ENCODE results near the gene PRIM2. TPM values are rescaled to one million over a fixed set of nuclear protein-coding genes. Genes with fewer than 3 reads are reported as not detected.

PRIM2 gene
- total RNA-seq, 4 donors from 2014 or later = 6.0 to 15.0 (median 7.0) TPM

DNA sequence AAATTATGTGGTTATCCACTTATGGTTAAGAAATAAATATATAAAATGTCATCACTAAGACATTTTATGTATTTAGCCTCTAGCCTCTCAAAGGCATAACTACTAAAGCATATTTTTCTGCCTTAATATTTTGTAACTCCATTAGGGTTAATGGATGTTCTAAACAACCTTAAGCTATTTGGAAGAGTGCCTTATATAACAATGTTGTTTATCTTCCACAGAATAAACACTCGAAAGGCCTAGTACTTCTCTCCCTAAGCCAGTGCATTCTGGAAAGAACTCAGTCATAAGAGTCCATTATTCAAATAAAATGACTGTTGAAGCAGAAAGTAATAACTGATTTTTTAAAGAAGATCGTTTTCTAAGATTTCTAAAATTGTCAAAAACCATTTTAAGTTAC is 15.0 kb upstream of the PRIM2 start:
- H3K27ac ChIP-seq (replicated peaks in 1 of 4) = peak overlapping the region; percentile 10 to 49 (median 42)
- DNase-seq (ENCODE audit: extremely low spot score) = no peak
- no peak for TF ChIP-seq POLR2AphosphoS5 (IDR thresholded peaks at IDR 0.05)
- no peak for TF ChIP-seq POLR2A (IDR thresholded peaks at IDR 0.05; ENCODE audit: low read depth)
- no peak for TF ChIP-seq EP300 (IDR thresholded peaks at IDR 0.05)
- TF ChIP-seq, protein P1, sequence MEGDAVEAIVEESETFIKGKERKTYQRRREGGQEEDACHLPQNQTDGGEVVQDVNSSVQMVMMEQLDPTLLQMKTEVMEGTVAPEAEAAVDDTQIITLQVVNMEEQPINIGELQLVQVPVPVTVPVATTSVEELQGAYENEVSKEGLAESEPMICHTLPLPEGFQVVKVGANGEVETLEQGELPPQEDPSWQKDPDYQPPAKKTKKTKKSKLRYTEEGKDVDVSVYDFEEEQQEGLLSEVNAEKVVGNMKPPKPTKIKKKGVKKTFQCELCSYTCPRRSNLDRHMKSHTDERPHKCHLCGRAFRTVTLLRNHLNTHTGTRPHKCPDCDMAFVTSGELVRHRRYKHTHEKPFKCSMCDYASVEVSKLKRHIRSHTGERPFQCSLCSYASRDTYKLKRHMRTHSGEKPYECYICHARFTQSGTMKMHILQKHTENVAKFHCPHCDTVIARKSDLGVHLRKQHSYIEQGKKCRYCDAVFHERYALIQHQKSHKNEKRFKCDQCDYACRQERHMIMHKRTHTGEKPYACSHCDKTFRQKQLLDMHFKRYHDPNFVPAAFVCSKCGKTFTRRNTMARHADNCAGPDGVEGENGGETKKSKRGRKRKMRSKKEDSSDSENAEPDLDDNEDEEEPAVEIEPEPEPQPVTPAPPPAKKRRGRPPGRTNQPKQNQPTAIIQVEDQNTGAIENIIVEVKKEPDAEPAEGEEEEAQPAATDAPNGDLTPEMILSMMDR (IDR thresholded peaks at IDR 0.05) = no peak
- peaks cover 0 to 50% (median 45%) of the 10 kb centered on the region in 4 donors for H3K4me1 ChIP-seq
- no peaks in the 10 kb centered on the region for H3K27me3 ChIP-seq
- 28% methylated on average over 2 of the region's 2 CpGs for WGBS
- no peaks in the 10 kb centered on the region for H3K36me3 ChIP-seq
- no peak overlapping the region for H3K4me3 ChIP-seq
- no peaks in the 10 kb centered on the region for H3K9me3 ChIP-seq
- intact Hi-C loops (cut with DNase I) = no loop called here

DNA sequence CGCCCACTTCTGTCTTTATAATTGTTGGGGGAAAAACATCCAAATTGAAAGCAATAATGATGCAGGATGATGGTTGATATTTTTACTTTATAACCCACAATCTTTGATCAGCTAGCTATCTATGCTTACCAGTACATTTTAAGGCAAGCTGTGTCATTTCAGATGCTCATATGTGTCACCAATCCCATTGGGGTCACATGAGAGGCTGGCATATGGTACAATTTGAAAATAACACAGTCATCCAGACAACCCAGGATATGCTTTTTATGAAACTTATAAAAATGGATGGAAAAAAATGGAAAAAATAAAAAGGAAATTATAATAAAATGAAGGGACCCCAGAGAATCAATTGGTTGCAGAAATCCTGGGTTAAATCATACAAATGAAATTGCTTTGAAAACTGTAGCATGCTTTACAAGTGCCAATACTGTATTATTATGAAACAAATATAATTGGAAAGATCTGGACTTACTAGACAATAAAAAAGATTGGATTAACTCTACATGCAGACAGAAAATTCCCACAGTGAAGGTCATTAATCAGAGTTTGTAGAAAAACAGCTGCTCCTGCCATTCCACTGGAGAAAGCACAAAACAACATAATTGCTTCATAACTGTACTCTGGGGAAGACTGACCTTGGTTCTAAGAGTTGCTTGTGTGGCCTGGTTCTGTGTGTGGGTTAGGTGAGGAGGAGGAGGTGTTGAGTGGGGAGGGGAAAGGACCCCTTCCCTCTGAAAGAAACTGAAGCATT is 13.3 kb upstream of the PRIM2 start:
- 87% methylated on average over 1 of the region's 1 CpG for WGBS
- peak overlapping the region; percentile 64 to 76 (median 70) for H3K27ac ChIP-seq (replicated peaks in 1 of 4)
- no peaks in the 10 kb centered on the region for H3K27me3 ChIP-seq
- no peaks in the 10 kb centered on the region for H3K9me3 ChIP-seq
- intact Hi-C loops (cut with DNase I) = no loop called here
- TF ChIP-seq EP300 (IDR thresholded peaks at IDR 0.05) (no peak), POLR2AphosphoS5 (IDR thresholded peaks at IDR 0.05) (no peak), POLR2A (IDR thresholded peaks at IDR 0.05; ENCODE audit: low read depth) (no peak)
- TF ChIP-seq, protein P1 (IDR thresholded peaks at IDR 0.05) = no peak
- H3K4me1 ChIP-seq = peaks cover 0 to 50% (median 45%) of the 10 kb centered on the region in 4 donors
- no peaks in the 10 kb centered on the region for H3K36me3 ChIP-seq
- H3K4me3 ChIP-seq = no peak overlapping the region
- no peak for DNase-seq (ENCODE audit: extremely low spot score)

DNA sequence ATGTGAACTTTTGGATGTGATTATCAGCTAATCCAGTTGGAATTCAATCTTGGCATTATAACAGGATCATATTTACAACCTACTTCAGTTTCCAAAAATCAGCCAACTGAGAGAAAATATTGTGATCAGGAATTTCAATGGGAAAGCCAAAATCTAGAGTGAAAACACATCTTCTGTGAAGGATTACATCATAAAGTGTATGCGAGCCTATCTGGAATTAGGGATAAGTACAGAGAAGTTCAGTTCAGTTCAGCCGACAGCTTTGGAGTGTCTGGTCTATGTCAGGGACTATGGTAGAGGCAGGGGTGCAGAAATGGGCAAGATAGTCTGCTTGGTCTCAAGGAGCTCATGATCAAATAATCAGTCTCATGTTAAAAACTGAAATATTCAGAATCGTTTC is 12.3 kb upstream of the PRIM2 start:
- no peak overlapping the region for H3K4me3 ChIP-seq
- no peak for DNase-seq (ENCODE audit: extremely low spot score)
- intact Hi-C loops (cut with DNase I) = no loop called here
- peak overlapping the region; percentile 64 to 76 (median 70) for H3K27ac ChIP-seq (replicated peaks in 1 of 4)
- H3K4me1 ChIP-seq = peaks cover 0 to 50% (median 45%) of the 10 kb centered on the region in 4 donors
- no peak for TF ChIP-seq POLR2A (IDR thresholded peaks at IDR 0.05; ENCODE audit: low read depth)
- TF ChIP-seq POLR2AphosphoS5 (IDR thresholded peaks at IDR 0.05) = peak; percentile 24 to 27
- H3K36me3 ChIP-seq = no peaks in the 10 kb centered on the region
- no peaks in the 10 kb centered on the region for H3K9me3 ChIP-seq
- WGBS = 25% methylated on average over 3 of the region's 3 CpGs
- H3K27me3 ChIP-seq = no peaks in the 10 kb centered on the region

DNA sequence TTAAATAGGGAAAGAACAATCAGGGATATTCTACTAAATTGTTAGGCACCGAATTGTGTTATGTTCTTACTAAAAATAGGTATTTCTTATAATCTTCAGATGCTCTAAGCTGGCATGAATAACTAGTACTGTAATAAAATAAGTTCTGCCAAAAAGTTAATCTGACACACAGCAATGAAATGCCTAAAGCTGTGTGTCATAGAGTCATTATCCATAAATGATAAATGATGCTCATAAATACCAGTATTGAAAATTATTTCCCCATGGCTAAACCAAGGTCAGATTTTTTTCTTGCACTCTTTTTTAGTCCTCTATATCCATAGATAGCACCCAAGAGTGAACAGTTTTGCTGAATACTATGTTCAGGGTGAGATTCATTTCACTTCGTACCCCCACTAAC is 11.7 kb upstream of the PRIM2 start:
- DNase-seq (ENCODE audit: extremely low spot score) = no peak
- H3K27me3 ChIP-seq = no peaks in the 10 kb centered on the region
- H3K27ac ChIP-seq (replicated peaks in 1 of 4) = peak overlapping the region; percentile 64 to 76 (median 70)
- H3K4me3 ChIP-seq = no peak overlapping the region
- no peak for TF ChIP-seq EP300 (IDR thresholded peaks at IDR 0.05)
- TF ChIP-seq POLR2AphosphoS5 (IDR thresholded peaks at IDR 0.05) = no peak
- peaks cover 0 to 50% (median 45%) of the 10 kb centered on the region in 4 donors for H3K4me1 ChIP-seq
- H3K9me3 ChIP-seq = no peaks in the 10 kb centered on the region
- WGBS = 51% methylated on average over 2 of the region's 2 CpGs
- no peaks in the 10 kb centered on the region for H3K36me3 ChIP-seq
- intact Hi-C loops (cut with DNase I) = no loop called here

DNA sequence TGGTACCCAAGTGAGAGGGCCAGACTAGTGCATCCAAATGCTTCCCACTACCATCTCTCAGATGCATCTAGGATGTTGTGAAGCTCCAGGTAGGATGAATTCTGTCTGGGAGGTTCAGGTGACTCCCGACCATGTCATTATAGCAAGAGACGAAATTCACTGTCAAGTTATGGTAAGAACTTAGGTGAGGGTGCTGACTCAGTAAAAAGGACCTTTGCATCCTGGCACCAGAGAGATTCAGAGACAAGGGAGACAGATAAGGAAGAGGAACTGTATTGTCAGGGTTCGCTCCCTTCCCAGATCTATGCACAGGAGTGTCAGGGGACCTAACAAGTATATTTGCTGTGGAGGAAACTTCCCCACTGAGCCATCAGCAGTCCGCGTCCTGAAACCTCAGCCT is 11.2 kb upstream of the PRIM2 start:
- TF ChIP-seq, protein P1 (IDR thresholded peaks at IDR 0.05) = no peak
- TF ChIP-seq POLR2AphosphoS5 (IDR thresholded peaks at IDR 0.05) = no peak
- no peak for TF ChIP-seq EP300 (IDR thresholded peaks at IDR 0.05)
- no peak for TF ChIP-seq POLR2A (IDR thresholded peaks at IDR 0.05; ENCODE audit: low read depth)
- no peaks in the 10 kb centered on the region for H3K27me3 ChIP-seq
- no peaks in the 10 kb centered on the region for H3K9me3 ChIP-seq
- H3K36me3 ChIP-seq = no peaks in the 10 kb centered on the region
- intact Hi-C loops (cut with DNase I) = no loop called here
- H3K27ac ChIP-seq (replicated peaks in 1 of 4) = peak overlapping the region; percentile 64 to 76 (median 70)
- no peak overlapping the region for H3K4me3 ChIP-seq
- 63% methylated on average over 5 of the region's 5 CpGs for WGBS
- no peak for DNase-seq (ENCODE audit: extremely low spot score)
- H3K4me1 ChIP-seq = peaks cover 0 to 50% (median 45%) of the 10 kb centered on the region in 4 donors

Measured in esophagus muscularis mucosa (tissue), 4 donors.